Common myeloid progenitor, CD34-positive (primary cell): ENCODE measurements around the gene CUX1.
"Not testable (repeated sequence)": the region's sequence is repeated elsewhere in the genome, so short reads cannot be mapped to it uniquely, and the experiment has no call there.

Experiments
- CTCF ChIA-PET: fragments of 350-600 bp; sonication (Branson Sonifier 250); formaldehyde crosslinking; loops from one replicate; lab custom pipeline; 2021; ENCODE audit warnings: antibody characterized with exemption; lab: Charles Lee
- POLR2A ChIA-PET: fragments of 350-600 bp; sonication (Branson Sonifier 250); formaldehyde crosslinking; loops from one replicate; lab custom pipeline; 2021; ENCODE audit warnings: antibody characterized with exemption; lab: Charles Lee
- DNase-seq, 3 donors: peaks; one replicate each; pipeline versions ENCODE4 v3.0.0 to v3.0.0-alpha.2; 2013
- H3K27ac ChIP-seq, 2 experiments: 1 replicate in 1 of 2; 2 replicates in 1 of 2; pipeline ENCODE4 v1.7.0; 2013; ENCODE audit warnings: inconsistent platforms in 2 of 2, low read length in 2 of 2, mild to moderate bottlenecking in 2 of 2, low read depth in 1 of 2, moderate library complexity in 1 of 2; ENCODE audit not compliant: severe bottlenecking in 2 of 2, insufficient read depth in 1 of 2, poor library complexity in 1 of 2
- H3K27me3 ChIP-seq, 5 experiments: replicated peaks in 2 of 5; 1 replicate in 3 of 5; 2 replicates in 2 of 5; pipeline versions ENCODE4 v1.6.1 to v1.7.0; 2013; ENCODE audit warnings: low read length in 4 of 5, mild to moderate bottlenecking in 2 of 5, moderate library complexity in 2 of 5, inconsistent platforms in 1 of 5; ENCODE audit not compliant: insufficient read depth in 5 of 5, control insufficient read depth in 4 of 5
- H3K36me3 ChIP-seq, 4 experiments: 1 replicate in 2 of 4; 2 replicates in 2 of 4; pipeline versions ENCODE4 v1.6.1 to v1.7.0; 2013; ENCODE audit warnings: low read length in 3 of 4, control low read depth in 1 of 4, mild to moderate bottlenecking in 1 of 4; ENCODE audit not compliant: control insufficient read depth in 4 of 4, insufficient read depth in 4 of 4
- H3K4me1 ChIP-seq, 4 experiments: 1 replicate in 3 of 4; 2 replicates in 1 of 4; pipeline versions ENCODE4 v1.6.1 to v1.7.1; 2013; ENCODE audit warnings: low read length in 3 of 4, mild to moderate bottlenecking in 3 of 4, control low read depth in 1 of 4, inconsistent platforms in 1 of 4, moderate library complexity in 1 of 4; ENCODE audit not compliant: control insufficient read depth in 4 of 4, insufficient read depth in 4 of 4; ENCODE audit errors: control extremely low read depth in 1 of 4
- H3K4me3 ChIP-seq, 7 experiments: 1 replicate in 4 of 7; 2 replicates in 3 of 7; pipeline versions ENCODE4 v1.5.1 to v1.7.0; 2013; ENCODE audit warnings: mild to moderate bottlenecking in 7 of 7, low read length in 6 of 7, moderate library complexity in 6 of 7, inconsistent platforms in 2 of 7, low read depth in 2 of 7, control low read depth in 1 of 7; ENCODE audit not compliant: insufficient read depth in 4 of 7, control insufficient read depth in 1 of 7; ENCODE audit errors: extremely low read depth in 1 of 7
- H3K9me3 ChIP-seq, 5 experiments: 1 replicate in 4 of 5; 2 replicates in 1 of 5; pipeline versions ENCODE4 v1.6.1 to v1.7.1; 2013; ENCODE audit warnings: low read length in 4 of 5, mild to moderate bottlenecking in 2 of 5, inconsistent platforms in 1 of 5, low read depth in 1 of 5, moderate library complexity in 1 of 5; ENCODE audit not compliant: control insufficient read depth in 4 of 5, insufficient read depth in 2 of 5; ENCODE audit errors: control extremely low read depth in 1 of 5
- WGBS: methylation state at CpG from one replicate; pipeline ENCODE4 v1.1.5; 2013; ENCODE audit not compliant: insufficient coverage; 5-methylcytosine and 5-hydroxymethylcytosine counted together

Gene CUX1

DNA sequence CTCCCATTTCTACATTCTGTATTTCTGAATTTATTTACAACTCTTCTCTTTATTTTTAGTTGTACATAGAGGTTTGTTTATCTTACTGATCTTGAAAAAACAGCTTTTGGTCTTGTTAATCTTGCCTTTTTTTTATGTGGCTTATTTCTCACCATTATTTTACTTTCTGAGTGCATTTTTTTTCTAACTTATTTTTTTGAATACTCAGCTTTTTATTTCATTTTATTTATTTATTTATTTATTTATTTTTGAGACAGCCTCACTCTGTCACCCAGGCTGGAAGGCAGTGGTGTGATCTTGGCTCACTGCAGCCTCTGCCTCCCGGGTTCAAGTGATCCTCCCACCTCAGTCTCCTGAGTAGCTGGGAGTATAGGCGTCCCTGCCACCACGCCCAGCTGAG, 23.9 kb downstream of the CUX1 start:
- Histone ChIP-seq H3K36me3 (peaks cover 0 to 7% (median 1%) of the 10 kb centered on the region in 4 experiments), H3K27ac (no peak overlapping the region), H3K4me3 (no peak overlapping the region), H3K4me1 (no peaks in the 10 kb centered on the region), H3K27me3 (no peaks in the 10 kb centered on the region), H3K9me3 (peaks cover 0 to 8% (median 0%) of the 10 kb centered on the region in 5 experiments)
- ChIA-PET CTCF (interaction anchor here (1.2 to 1.4 kb wide), 2 partner anchors 16 to 22 kb away, joined by 3 to 7 read pairs; no protein-coding TSS in a partner anchor), POLR2A (no interaction called here)
- 93% methylated on average over 3 of the region's 3 CpGs for WGBS
- no peak for DNase-seq

DNA sequence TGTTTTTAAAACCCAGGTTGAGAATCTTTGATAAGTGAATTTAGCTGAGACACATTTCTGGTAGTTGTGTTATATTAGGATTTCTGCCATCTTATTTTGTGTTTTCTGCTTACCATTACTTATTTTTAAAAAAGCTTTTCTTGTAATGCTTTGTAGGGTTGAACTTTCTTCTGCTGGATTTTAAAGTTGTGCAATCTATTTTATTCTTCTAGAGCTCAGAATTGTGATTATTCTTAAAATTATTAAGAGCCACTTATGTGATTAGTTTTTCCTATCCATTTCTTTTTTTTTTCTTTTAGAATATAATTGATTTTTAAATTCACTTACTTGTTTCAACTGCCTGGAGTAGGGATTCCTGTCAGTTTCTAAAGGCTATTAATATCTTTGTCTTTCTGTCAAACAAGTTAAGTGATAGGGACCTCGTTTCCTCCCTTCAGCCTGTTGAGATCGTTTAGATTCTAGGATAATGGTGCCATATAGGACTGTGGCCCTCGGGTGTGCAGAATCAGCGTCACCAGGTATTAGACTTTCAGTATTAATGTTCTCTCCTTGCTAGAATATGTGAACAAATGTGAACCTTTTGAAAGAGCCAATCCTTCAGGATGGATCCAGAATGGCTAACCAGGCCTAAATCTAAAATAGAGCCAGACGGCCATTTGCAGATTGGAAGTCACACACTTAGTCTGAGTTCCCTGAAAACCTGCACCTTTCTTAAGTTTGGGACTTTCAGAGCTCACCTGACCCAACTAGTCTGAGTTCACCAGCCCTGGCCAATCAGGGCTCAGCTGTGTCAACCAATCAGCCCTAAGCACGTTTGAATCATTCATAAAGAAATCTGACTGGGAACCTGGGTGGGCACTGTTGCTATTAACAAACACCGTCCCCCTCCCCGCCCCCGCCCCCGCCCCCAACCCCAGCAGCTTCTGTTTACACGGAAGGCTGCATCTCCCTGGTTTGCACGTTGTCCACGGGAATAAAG, 26.2 kb downstream of the CUX1 start:
- CTCF ChIA-PET: interaction anchor here (0.8 to 3.5 kb wide), 3 partner anchors 12 to 127 kb away, joined by 3 to 17 read pairs (median 4); no protein-coding TSS in a partner anchor
- Histone ChIP-seq H3K36me3 (peaks cover 3 to 11% (median 5%) of the 10 kb centered on the region in 4 experiments), H3K27me3 (no peaks in the 10 kb centered on the region), H3K4me1 (no peaks in the 10 kb centered on the region), H3K9me3 (peaks cover 0 to 18% (median 7%) of the 10 kb centered on the region in 5 experiments), H3K4me3 (no peak overlapping the region), H3K27ac (peak overlapping the region in 1 of 2 experiments; percentile 43)
- POLR2A ChIA-PET: no interaction called here
- 85% methylated on average over 6 of the region's 13 CpGs for WGBS
- no peak for DNase-seq

DNA sequence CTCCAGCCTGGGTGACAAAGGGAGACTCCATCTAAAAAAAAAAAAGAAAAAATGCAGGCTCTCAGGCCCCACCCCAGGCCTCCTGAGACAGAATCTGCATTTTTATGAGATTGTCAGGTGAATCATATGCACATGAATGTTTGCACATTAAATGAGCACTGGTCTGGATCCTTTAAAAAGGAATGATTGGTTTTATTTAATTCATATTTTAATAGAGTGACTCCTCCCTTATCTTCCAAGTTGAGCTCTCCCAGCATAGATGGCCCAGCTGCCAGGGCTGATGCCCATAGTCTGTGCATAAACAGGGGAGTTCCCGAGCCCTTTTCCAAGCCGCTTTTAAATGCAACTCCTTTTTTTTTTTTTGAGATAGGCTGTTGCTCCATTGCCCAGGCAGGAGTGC, 28.5 kb downstream of the CUX1 start:
- Histone ChIP-seq H3K27ac (no peak overlapping the region), H3K9me3 (peaks cover 0 to 18% (median 7%) of the 10 kb centered on the region in 5 experiments), H3K4me1 (no peaks in the 10 kb centered on the region), H3K27me3 (no peaks in the 10 kb centered on the region), H3K4me3 (no peak overlapping the region), H3K36me3 (peaks cover 3 to 11% (median 5%) of the 10 kb centered on the region in 4 experiments)
- ChIA-PET CTCF (interaction anchor here (1.0 to 3.5 kb wide), 4 partner anchors 9 to 28 kb away, joined by 3 to 17 read pairs (median 3); partner anchors contain the start of gene CUX1), POLR2A (interaction anchor here (0.5 kb wide), 1 partner anchor 65 kb away, joined by 5 read pairs; no protein-coding TSS in a partner anchor)
- WGBS: 100% methylated on average over 2 of the region's 2 CpGs
- DNase-seq: no peak

DNA sequence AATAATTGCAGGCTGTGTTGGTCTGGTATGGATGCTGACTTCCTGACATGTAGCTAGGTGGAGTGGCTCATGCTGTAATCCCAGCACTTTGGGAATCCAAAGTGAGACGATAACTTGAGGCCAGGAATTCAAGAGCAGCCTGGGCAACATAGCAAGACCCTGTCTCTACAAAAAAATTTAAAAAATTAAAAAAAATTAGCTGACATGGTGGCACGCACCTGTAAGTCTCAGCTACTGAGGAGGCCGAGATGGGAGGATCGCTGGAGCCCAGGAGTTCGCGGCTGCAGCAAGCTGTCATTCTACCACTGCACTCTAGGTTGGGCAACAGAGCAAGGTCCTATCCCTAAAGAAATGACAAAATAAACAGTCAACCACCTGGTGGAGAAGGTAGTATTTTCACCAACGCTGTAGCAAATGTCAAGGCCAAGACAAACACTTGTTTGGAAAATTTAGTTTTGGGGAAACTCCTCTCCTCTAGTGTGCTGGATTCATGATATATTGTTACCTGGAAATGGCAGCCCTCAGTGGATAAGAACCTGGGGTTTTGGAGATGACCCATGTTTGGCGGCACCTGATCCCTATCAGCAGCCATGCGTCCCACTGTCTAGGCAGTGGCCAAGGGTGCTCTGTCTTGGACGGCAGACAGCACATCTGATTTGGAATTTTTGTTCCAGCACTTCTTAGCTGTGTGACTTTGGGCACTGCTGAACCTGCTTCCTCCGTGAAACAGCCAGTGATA, 29.5 kb downstream of the CUX1 start:
- ChIA-PET CTCF (interaction anchor here (1.5 to 3.5 kb wide), 3 partner anchors 9 to 29 kb away, joined by 3 to 17 read pairs (median 3); partner anchors contain the start of gene CUX1), POLR2A (no interaction called here)
- H3K27ac ChIP-seq: no peak overlapping the region
- no peak overlapping the region for H3K4me3 ChIP-seq
- H3K4me1 ChIP-seq: no peaks in the 10 kb centered on the region
- 98% methylated on average over 7 of the region's 11 CpGs for WGBS
- H3K27me3 ChIP-seq: no peaks in the 10 kb centered on the region
- peaks cover 3 to 15% (median 6%) of the 10 kb centered on the region in 4 experiments for H3K36me3 ChIP-seq
- H3K9me3 ChIP-seq: peaks cover 0 to 18% (median 7%) of the 10 kb centered on the region in 5 experiments
- no peak for DNase-seq

DNA sequence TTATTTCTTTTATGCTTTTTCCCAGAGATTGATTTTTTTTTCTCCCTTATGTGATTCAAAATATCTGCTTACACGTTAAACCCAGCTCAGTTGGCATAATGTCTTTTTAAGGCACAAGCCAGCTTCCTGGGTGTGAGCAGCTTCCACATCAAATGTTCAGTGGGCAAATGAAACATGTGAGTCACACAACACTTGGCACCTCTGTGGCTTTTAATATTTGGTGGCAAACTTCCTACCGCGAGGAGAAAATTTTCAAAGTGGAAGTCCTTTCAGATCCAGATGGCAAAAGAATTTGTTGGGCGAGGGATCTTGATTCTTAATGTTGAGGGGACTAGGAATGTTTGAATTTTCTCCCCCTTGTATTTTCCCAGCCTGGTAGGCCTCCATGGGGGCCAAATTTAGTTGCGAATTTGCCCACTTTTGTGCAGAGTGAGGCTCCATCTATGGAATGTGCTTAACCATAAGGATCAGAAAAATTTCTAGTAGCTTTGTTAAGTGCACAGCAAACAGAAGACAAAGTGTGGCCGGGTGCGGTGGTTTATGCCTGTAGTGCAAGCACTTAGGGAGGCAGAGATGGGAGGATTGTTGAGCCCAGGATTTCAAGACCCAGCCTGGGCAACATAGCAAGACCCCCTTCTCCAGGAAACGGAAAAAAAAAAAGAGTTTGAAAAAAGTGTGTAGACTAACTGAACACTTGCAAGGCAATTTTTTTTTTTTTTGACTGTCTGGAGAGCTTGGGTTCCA, 31.0 kb downstream of the CUX1 start:
- CTCF ChIA-PET: interaction anchor here (1.1 to 3.4 kb wide), 2 partner anchors 17 to 22 kb away, joined by 3 to 12 read pairs; no protein-coding TSS in a partner anchor
- H3K4me1 ChIP-seq: peaks cover 0 to under 1% (median 0%) of the 10 kb centered on the region in 4 experiments
- H3K9me3 ChIP-seq: peaks cover 0 to 18% (median 7%) of the 10 kb centered on the region in 5 experiments
- peaks cover 3 to 15% (median 6%) of the 10 kb centered on the region in 4 experiments for H3K36me3 ChIP-seq
- no peak for DNase-seq
- POLR2A ChIA-PET: interaction anchor here (0.7 to 1.6 kb wide), 2 partner anchors 8 to 137 kb away, joined by 3 to 5 read pairs; no protein-coding TSS in a partner anchor
- H3K27me3 ChIP-seq: no peaks in the 10 kb centered on the region
- WGBS: 94% methylated on average over 4 of the region's 8 CpGs
- H3K27ac ChIP-seq: no peak overlapping the region
- no peak overlapping the region for H3K4me3 ChIP-seq

DNA sequence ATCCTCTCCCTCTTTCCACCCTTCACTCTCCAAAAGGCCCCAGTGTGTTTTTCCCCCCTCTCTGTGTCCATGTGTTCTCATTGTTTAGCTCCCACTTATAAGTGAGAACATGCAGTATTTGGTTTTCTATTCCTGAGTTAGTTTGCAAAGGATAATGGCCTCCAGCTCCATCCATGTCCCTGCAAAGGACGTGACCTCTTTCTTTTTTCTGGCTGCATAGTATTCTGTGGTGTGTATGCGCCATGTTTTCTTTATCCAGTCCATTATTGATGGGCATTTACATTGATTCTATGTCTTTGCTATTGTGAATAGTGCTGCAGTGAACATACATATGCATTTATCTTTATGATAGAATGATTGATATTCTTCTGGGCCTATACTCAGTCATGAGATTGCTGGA, 31.9 kb downstream of the CUX1 start:
- CTCF ChIA-PET: interaction anchor here (1.1 to 3.4 kb wide), 2 partner anchors 16 to 22 kb away, joined by 3 to 12 read pairs; no protein-coding TSS in a partner anchor
- H3K36me3 ChIP-seq: peaks cover 3 to 11% (median 6%) of the 10 kb centered on the region in 4 experiments
- DNase-seq, POLR2A ChIA-PET, H3K27ac ChIP-seq, H3K4me3 ChIP-seq, H3K27me3 ChIP-seq, H3K4me1 ChIP-seq: not testable (repeated sequence)
- peaks cover 0 to 18% (median 7%) of the 10 kb centered on the region in 5 experiments for H3K9me3 ChIP-seq
- WGBS: no CpG with 5 or more reads among the region's 2 CpGs
